Gastroesophageal sphincter (tissue), 3 donors: Measurements from ENCODE around the gene SAMD8.

ENCODE experiments used
- CTCF ChIP-seq, 4 experiments: fragments of 200-600 bp in 2 of 4; fragments of 450-650 bp in 2 of 4; sonication (generic) in 1 of 4; IDR thresholded peaks; one replicate each; pipeline ENCODE4 v1.5.1; 2017 to 2019; ENCODE audit warnings: antibody characterized with exemption in 4 of 4, mild to moderate bottlenecking in 2 of 4, moderate library complexity in 2 of 4
- POLR2A ChIP-seq, 2 donors: fragments of 450-650 bp; IDR thresholded peaks; one replicate each; pipeline ENCODE4 v1.6.1; 2017; ENCODE audit warnings: antibody characterized with exemption in 2 of 2, mild to moderate bottlenecking in 2 of 2, moderate library complexity in 1 of 2

DNA sequence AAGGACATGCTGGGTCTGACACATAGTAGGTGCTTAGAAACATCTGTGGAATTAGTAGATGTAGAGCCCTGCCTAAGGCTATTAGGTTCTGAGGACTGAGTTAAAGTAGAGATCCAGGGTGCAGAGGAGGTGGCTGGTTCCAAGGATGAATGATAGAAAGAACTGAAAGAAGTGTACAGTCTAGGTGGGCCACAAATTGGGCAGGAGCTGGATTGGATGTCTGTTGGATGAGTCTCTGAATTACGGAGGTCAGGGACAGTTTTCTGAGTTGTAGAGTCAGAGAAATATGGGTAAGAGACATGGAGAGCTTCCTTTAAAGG is 2.0 kb upstream of the SAMD8 start:
- TF ChIP-seq CTCF (IDR thresholded peaks at IDR 0.05) (no peak), POLR2A (IDR thresholded peaks at IDR 0.05) (no peak)
